ENCODE results near the gene HYCC1. TPM values are rescaled to one million over a fixed set of nuclear protein-coding genes. Genes with fewer than 3 reads are reported as not detected.
"Not testable (repeated sequence)": the region's sequence is repeated elsewhere in the genome, so short reads cannot be mapped to it uniquely, and the experiment has no call there.

HYCC1 gene
- total RNA-seq, 1 experiment from 2014 or later = 52.3 TPM

- ChIA-PET CTCF (interaction anchor here (0.6 kb wide), 1 partner anchor 389 kb away, joined by 9 read pairs; no protein-coding TSS in a partner anchor), POLR2A (interaction anchor here (0.7 kb wide), 2 partner anchors 58 to 183 kb away, joined by 4 to 6 read pairs; no protein-coding TSS in a partner anchor)
- BruUV-seq (replicated peaks) = no TSS peak
Measured at GRCh38 chr7:23044581-23044980, 30.7 kb upstream of the HYCC1 start.

GRCh38 chr7:23043441-23043840 lies 29.5 kb upstream of the HYCC1 start:
- Histone ChIP-seq H3K27ac (ENCODE audit: low read length) (no peak overlapping the region), H3K9me3 (ENCODE audit: control insufficient read depth, insufficient read depth, low read depth, low read length) (no peaks in the 10 kb centered on the region), H3K36me3 (ENCODE audit: control insufficient read depth, insufficient read depth, low read length) (no peaks in the 10 kb centered on the region), H3K4me3 (ENCODE audit: low read depth in 2 of 2, low read length in 2 of 2) (no peak overlapping the region), H3K27me3 (ENCODE audit: control insufficient read depth, insufficient read depth, low read length) (no peaks in the 10 kb centered on the region), H3K4me1 (ENCODE audit: control insufficient read depth, insufficient read depth, low read length) (no peaks in the 10 kb centered on the region)
- POLR2A ChIA-PET = no interaction called here
- TF ChIP-seq TCF7L2 (IDR thresholded peaks at IDR 0.05; ENCODE audit: low read depth, low read length) = no peak
- TF ChIP-seq, protein P1, sequence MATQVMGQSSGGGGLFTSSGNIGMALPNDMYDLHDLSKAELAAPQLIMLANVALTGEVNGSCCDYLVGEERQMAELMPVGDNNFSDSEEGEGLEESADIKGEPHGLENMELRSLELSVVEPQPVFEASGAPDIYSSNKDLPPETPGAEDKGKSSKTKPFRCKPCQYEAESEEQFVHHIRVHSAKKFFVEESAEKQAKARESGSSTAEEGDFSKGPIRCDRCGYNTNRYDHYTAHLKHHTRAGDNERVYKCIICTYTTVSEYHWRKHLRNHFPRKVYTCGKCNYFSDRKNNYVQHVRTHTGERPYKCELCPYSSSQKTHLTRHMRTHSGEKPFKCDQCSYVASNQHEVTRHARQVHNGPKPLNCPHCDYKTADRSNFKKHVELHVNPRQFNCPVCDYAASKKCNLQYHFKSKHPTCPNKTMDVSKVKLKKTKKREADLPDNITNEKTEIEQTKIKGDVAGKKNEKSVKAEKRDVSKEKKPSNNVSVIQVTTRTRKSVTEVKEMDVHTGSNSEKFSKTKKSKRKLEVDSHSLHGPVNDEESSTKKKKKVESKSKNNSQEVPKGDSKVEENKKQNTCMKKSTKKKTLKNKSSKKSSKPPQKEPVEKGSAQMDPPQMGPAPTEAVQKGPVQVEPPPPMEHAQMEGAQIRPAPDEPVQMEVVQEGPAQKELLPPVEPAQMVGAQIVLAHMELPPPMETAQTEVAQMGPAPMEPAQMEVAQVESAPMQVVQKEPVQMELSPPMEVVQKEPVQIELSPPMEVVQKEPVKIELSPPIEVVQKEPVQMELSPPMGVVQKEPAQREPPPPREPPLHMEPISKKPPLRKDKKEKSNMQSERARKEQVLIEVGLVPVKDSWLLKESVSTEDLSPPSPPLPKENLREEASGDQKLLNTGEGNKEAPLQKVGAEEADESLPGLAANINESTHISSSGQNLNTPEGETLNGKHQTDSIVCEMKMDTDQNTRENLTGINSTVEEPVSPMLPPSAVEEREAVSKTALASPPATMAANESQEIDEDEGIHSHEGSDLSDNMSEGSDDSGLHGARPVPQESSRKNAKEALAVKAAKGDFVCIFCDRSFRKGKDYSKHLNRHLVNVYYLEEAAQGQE (IDR thresholded peaks at IDR 0.05; ENCODE audit: insufficient read depth in 1 of 2, low read depth in 2 of 2, low read length in 1 of 2) = no peak
- TF ChIP-seq SIN3A (IDR thresholded peaks at IDR 0.05; ENCODE audit: borderline replicate concordance, insufficient read depth, low read depth, low read length) = no peak
- in situ Hi-C loops (cut with HindIII; ENCODE audit: low pct_unique_long_range_greater_than_20kb, low sequenced_read_pairs) (no loop called here), intact Hi-C loops (cut with micrococcal nuclease; ENCODE audit: unreplicated experiment) (no loop called here)
- CTCF ChIA-PET = interaction anchor here (0.5 to 1.0 kb wide), 3 partner anchors 100 to 960 kb away, joined by 3 to 5 read pairs (median 3); no protein-coding TSS in a partner anchor
- DNase-seq (ENCODE audit: low read depth, low spot score) = no peak
- no peak for ATAC-seq
- no TSS peak for BruUV-seq (replicated peaks)

More at GRCh38 chr7:23044581-23044980, 30.7 kb upstream of the HYCC1 start:
- Histone ChIP-seq H3K36me3 (ENCODE audit: control insufficient read depth, insufficient read depth, low read length) (no peaks in the 10 kb centered on the region), H3K9me3 (ENCODE audit: control insufficient read depth, insufficient read depth, low read depth, low read length) (no peaks in the 10 kb centered on the region), H3K4me3 (ENCODE audit: low read depth in 2 of 2, low read length in 2 of 2) (no peak overlapping the region), H3K4me1 (ENCODE audit: control insufficient read depth, insufficient read depth, low read length) (no peaks in the 10 kb centered on the region), H3K27ac (ENCODE audit: low read length) (no peak overlapping the region), H3K27me3 (ENCODE audit: control insufficient read depth, insufficient read depth, low read length) (no peaks in the 10 kb centered on the region)
- in situ Hi-C loops (cut with HindIII; ENCODE audit: low pct_unique_long_range_greater_than_20kb, low sequenced_read_pairs) (no loop called here), intact Hi-C loops (cut with micrococcal nuclease; ENCODE audit: unreplicated experiment) (no loop called here)
- DNase-seq (ENCODE audit: low read depth, low spot score) = no peak
- peak; percentile 26; the same call in 1 of the 2 replicates for ATAC-seq
- TF ChIP-seq, protein P1 (IDR thresholded peaks at IDR 0.05; ENCODE audit: insufficient read depth in 1 of 2, low read depth in 2 of 2, low read length in 1 of 2) = no peak
- TF ChIP-seq CTCF (IDR thresholded peaks at IDR 0.05) (no peak), POLR2AphosphoS5 (IDR thresholded peaks at IDR 0.05; ENCODE audit: low read depth, low read length) (no peak), TCF7L2 (IDR thresholded peaks at IDR 0.05; ENCODE audit: low read depth, low read length) (no peak), SIN3A (IDR thresholded peaks at IDR 0.05; ENCODE audit: borderline replicate concordance, insufficient read depth, low read depth, low read length) (no peak)

- DNase-seq (ENCODE audit: low read depth, low spot score); H3K4me3 ChIP-seq (ENCODE audit: low read depth in 2 of 2, low read length in 2 of 2); in situ Hi-C loops (cut with HindIII; ENCODE audit: low pct_unique_long_range_greater_than_20kb, low sequenced_read_pairs); POLR2A ChIA-PET; H3K27me3 ChIP-seq (ENCODE audit: control insufficient read depth, insufficient read depth, low read length); H3K4me1 ChIP-seq (ENCODE audit: control insufficient read depth, insufficient read depth, low read length); H3K9me3 ChIP-seq (ENCODE audit: control insufficient read depth, insufficient read depth, low read depth, low read length); H3K36me3 ChIP-seq (ENCODE audit: control insufficient read depth, insufficient read depth, low read length); ATAC-seq; BruUV-seq (replicated peaks); H3K27ac ChIP-seq (ENCODE audit: low read length); intact Hi-C loops (cut with micrococcal nuclease; ENCODE audit: unreplicated experiment); CTCF ChIA-PET: not testable (repeated sequence)
Measured at GRCh38 chr7:23039674-23040073, 25.7 kb upstream of the HYCC1 start.

DNA sequence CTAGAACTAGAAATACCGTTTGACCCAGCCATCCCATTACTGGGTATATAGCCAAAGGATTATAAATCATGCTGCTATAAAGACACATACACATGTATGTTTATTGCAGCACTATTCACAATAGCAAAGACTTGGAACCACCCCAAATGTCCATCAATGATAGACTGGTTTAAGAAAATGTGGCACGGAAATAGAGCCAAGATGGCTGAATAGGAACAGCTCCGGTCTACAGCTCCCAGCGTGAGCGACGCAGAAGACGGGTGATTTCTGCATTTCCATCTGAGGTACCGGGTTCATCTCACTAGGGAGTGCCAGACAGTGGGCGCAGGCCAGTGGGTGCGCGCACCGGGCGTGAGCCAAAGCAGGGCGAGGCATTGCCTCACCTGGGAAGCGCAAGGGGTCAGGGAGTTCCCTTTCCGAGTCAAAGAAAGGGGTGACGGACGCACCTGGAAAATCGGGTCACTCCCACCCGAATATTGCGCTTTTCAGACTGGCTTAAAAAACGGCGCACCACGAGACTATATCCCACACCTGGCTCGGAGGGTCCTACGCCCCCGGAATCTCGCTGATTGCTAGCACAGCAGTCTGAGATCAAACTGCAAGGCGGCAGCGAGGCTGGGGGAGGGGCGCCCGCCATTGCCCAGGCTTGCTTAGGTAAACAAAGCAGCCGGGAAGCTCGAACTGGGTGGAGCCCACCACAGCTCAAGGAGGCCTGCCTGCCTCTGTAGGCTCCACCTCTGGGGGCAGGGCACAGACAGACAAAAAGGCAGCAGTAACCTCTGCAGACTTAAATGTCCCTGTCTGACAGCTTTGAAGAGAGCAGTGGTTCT lies 21.8 kb upstream of the HYCC1 start:
- DNase-seq (ENCODE audit: low read depth, low spot score); H3K36me3 ChIP-seq (ENCODE audit: control insufficient read depth, insufficient read depth, low read length); in situ Hi-C loops (cut with HindIII; ENCODE audit: low pct_unique_long_range_greater_than_20kb, low sequenced_read_pairs); H3K4me1 ChIP-seq (ENCODE audit: control insufficient read depth, insufficient read depth, low read length); H3K9me3 ChIP-seq (ENCODE audit: control insufficient read depth, insufficient read depth, low read depth, low read length); ATAC-seq; intact Hi-C loops (cut with micrococcal nuclease; ENCODE audit: unreplicated experiment); BruUV-seq (replicated peaks); H3K4me3 ChIP-seq (ENCODE audit: low read depth in 2 of 2, low read length in 2 of 2); CTCF ChIA-PET; H3K27me3 ChIP-seq (ENCODE audit: control insufficient read depth, insufficient read depth, low read length); H3K27ac ChIP-seq (ENCODE audit: low read length); POLR2A ChIA-PET: not testable (repeated sequence)

Data from Panc1 (cell line).